CD4-positive, alpha-beta T cell treated with Interleukin-17A for 1 hour (primary cell): ENCODE data around the gene IFNLR1.

Experiments
- DNase-seq: peaks from one replicate; pipeline ENCODE4 v3.0.0-alpha.2; 2020

IFNLR1 gene

GRCh38 chr1:24142546-24143534 is 44.2 kb downstream of the IFNLR1 start, which contains the start of gene IL22RA1:
IL22RA1 (minus strand) TSS chr1:24143140; CDS start chr1:24143082, 58 bp downstream.
- DNase-seq, result no peak

- no peak for DNase-seq
Measured at GRCh38 chr1:24141311-24141997, 45.6 kb downstream of the IFNLR1 start.

GRCh38 chr1:24140741-24141181 is 46.3 kb downstream of the IFNLR1 start:
- no peak for DNase-seq

DNA sequence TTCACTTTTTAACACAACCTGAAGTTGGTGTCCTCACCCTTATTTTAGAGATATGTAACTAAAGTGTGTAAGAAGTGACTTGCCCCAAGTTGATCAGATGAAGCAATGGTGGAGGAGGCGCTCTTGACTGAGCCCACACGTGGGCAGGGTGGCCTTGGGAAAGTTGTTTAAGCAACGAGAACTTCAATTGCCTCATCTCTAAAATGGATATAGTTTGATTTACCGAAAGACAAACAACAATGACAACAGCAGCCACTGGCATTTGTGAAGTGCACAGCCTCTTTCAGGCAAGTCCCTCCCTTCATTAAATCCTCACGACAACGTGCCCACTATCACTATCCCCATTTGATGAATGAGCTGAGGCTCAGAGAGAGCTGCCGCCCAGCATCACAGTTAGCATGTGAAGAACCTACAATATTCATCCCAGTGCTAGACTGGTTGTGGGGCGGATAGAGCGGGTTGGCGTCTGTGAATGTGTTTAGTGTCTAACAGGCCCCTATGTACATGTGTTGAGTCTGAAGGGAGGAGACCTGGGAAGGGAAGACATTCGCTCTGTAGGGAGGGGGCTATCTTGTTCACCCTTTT is 47.2 kb downstream of the IFNLR1 start:
- DNase-seq, result no peak

DNA sequence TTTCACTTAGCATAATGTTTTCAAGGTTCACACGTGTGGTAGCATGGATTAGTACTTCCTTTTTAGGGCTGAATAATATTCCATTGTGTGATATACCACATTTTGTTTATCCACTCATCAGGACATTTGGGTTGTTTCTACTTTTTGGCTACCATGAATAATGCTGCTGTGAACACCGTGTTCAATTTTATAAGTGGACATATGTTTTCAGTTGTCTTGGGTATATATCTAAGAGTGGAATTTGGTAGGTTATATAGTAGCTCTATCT is 47.9 kb downstream of the IFNLR1 start:
- DNase-seq, result no peak

DNA sequence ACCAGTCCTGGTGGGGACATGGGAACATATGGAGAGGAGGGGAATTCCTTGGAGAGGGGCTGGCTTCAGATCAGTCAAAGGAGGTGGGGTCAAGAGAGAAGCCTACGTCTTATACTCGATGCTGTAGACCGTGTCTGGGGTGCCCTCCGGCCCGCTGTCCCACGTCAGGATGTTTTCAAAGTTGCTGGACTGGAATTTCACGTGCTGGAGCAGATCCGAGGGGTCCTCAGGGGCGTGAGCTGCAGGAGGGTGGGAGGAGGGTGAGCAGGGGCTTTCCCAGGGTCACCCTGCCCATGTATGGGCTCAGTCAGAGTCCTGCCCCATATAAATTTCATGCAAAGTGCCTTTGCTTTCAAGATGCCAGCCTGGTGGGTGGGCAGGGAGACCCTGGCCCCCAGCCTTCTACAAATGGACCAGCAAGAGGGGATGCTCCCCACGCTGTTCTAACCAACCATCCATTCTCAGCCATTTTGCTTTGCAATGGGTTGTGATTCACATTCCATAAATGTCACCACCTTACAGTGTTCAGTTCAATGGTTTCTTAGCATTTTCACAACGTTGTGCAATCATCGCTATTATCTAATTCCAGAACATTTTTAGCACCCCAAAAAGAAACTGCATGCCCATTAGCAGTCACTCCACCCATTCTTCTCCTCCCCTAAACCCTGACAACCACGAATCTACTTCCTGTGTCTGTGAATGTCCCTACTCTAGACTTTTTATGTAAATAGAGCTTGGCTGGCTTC is 48.4 kb downstream of the IFNLR1 start:
- no peak for DNase-seq

DNA sequence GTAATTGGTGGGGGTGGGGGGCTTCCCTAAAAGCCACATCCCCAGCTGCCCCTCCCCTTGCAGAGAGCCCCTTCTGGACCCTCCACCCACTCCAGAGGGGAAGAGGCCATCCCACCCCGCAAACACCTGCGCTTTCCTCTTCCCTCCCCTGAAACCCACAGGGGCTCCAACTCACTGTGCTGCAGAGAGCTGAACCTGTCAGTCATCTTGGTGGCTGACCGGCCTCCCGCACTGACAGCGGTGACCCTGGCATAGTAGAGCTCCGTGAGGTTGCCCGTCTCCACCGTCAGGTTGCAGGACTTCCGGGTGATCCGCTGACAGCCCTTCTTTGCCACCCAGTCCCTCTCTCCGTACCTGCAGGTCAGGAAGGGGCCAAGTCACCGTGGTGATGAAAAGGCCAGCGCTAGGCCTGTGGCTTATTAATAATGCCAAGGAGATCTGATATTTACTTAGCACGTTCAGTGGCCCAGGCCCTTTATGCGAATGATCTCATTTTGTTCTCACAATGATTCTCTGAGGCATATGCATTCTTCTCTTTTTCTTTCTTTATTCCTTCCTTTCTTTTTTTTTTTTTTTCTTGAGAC is 50.0 kb downstream of the IFNLR1 start:
- DNase-seq, result no peak

GRCh38 chr1:24134376-24134775 is 52.7 kb downstream of the IFNLR1 start:
- DNase-seq, result no peak

DNA sequence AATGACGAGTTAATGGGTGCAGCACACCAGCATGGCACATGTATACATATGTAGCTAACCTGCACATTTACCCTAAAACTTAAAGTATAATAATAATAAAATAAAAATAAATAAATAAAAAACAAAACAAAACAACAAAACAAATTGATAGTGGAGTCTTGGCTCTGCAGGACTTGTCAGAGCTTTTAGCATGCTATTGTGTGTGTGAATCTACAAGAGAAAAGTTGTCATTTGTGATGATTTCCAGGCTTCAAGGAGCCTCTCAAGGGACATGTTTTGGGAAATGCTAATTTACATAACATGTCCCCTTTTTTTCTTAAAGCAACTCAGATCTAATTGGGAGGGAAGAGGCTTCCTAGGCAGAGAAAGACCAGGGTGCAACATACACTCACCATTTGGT is 53.3 kb downstream of the IFNLR1 start:
- DNase-seq, result no peak

DNA sequence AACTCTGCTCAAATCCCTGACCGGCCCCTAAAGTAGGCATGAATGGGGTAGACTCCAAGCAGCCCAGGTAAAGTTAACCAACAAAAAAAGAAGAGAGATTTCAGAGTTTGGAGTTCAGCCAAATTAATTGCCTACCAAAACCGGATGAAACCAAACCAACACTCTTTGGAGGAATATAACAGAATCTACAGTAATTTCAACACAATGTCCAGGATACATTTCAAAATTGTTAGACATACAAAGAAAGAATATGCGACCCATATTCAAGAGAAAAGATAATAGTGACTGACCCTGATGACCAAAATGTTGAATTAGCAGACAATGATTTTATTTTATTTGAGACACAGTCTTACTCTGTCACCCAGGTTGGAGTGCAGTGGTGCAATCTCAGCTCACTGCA is 56.7 kb downstream of the IFNLR1 start:
- DNase-seq, result no peak

DNA sequence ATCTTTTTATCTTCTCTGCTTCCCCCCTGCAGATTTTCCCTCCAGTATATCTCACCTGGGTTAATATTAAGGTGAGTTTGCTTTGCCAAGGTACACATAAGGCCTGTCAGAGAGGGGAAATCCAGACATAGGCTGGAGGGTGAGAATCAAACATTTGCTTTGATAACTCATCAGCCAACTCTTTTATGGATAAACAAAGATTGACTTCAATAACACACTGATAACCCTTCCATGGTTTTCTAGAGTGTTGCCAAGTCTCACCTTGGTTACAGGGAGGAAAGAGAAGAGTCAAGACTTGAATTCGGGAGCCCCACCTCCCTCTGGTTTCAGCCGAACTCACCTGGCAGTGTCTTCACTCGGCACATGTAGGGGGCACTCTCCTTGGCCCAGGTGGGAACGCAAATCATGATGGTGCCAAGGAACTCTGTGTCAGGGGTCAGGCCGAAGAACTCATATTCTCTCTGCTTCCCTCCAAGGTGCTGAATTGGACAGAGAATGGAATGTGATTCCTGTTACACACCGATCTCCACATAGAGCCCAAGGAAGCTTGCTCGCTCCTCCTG is 59.2 kb downstream of the IFNLR1 start:
- DNase-seq, result no peak

- no peak for DNase-seq
Measured at GRCh38 chr1:24127134-24127800, 59.8 kb downstream of the IFNLR1 start.

DNA sequence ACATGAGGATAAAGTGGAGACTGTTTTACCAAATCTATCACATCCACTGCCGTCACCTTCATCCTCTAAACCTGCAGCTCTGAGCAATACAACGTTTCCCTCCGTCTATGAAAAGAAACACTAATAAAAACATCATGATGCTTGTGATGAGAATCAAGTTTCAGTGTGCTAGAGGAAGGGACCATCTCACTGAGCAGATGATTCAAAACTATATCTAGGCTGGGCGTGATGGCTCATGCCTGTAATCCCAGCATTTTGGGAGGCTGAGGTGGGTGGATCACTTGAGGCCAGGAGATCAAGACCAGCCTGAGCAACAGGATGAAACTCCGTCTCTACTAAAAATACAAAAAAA is 60.4 kb downstream of the IFNLR1 start:
- DNase-seq, result no peak

DNA sequence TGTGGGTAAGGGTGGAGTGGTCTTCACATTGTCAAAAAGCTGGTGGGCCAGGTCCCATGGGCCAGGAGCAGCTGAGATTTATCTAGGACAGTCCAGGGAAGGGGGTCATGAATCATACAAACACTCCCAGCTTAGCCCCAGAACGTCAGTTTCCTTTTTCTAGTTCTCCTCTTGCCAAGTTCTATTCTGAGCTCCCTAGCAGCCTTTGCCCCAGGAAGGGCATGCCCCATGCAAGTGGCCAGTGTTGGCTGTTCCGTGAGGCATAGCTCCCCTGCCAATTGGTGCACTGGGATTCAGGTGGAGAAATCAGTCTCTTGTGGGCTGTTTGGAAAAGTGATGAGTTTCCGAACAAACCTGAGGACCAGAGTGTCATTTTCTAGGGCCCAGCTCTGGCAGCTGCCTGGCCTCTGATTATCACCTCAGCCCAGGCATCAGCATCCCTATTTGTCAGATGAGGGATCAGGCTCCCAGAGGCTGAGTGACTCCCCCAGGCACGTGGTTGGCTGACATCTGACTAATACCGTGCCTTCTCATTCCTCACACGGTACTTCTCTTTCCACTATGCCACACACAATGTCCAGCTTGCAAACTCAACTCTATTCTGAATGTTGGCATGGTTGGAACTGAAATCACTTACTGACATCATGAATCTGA is 60.9 kb downstream of the IFNLR1 start:
- no peak for DNase-seq

- DNase-seq, result no peak
Measured at GRCh38 chr1:24125456-24125855, 61.6 kb downstream of the IFNLR1 start.

DNA sequence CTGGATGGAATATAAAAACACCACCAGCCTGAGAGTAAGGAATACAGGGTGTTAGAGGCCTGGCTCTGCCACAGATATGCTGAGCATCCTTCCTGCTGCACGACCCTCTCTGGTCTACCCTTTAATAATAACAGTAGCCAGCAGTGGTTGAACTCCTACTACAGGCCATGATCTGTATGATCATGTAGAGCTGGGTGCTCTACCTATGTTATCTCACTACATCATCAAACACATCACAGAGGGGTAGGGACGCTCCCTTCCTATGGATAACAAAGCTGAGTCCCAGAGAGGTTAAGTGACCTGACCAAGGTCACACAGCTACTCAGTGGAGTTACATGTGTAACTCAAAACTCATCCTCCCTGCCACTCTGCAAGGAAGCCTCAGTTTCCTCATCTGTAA is 62.1 kb downstream of the IFNLR1 start:
- DNase-seq, result no peak

GRCh38 chr1:24123611-24124010 is 63.5 kb downstream of the IFNLR1 start:
- no peak for DNase-seq

DNA sequence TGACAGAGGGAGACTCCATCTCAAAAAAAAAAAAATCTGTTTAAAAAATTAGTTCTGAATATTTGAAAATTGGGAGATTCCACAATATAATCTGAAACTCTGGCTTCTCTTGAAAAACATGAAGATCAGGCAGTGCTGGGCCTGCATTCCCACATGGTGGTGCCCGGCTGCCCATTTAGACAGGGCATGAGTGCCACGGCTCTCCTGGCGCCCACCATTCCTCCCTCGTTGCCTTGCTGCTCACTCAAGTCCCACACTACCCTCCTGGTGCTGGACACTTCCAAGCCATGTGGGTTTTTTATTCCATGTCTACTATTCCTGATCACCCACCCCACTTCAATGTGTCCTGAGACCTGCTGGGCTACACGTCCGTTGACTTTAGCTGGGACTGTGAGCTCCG is 64.3 kb downstream of the IFNLR1 start:
- no peak for DNase-seq

DNA sequence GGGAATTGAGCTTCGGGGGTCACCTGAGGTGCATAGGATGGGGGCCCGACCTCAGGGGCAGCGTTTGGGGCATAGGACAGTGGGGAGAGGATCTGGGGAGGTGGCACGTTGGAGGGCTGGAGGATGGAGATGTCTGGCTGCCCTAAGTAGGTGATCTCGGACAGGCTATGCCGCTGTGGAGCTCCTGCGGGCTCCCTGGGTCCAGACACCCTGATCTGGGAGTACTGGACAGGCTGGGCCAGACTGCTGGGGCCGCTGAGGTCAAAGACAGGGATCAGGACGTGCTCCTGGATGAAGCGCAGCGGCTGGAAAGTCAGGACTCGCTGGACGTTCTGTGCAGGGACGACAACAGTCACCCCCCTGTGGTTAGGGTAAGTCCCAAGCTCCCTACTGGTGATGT is 65.7 kb downstream of the IFNLR1 start:
- no peak for DNase-seq

GRCh38 chr1:24120965-24121364 is 66.1 kb downstream of the IFNLR1 start:
- no peak for DNase-seq
